ENCODE results near the gene HGS. TPM values are rescaled to one million over a fixed set of nuclear protein-coding genes. Genes with fewer than 3 reads are reported as not detected.

Gene HGS
- total RNA-seq, 1 experiment from 2014 or later: 240 TPM

- ChIA-PET CTCF (no interaction called here), POLR2A (interaction anchor here (0.6 kb wide), 2 partner anchors 16 to 178 kb away, joined by 3 read pairs; no protein-coding TSS in a partner anchor)
- DNase-seq (ENCODE audit: low read depth, low spot score) (no peak), ATAC-seq (0 out of 2 replicates have a peak, but pooled peaks have one; percentile 3)
- in situ Hi-C loops (cut with HindIII; ENCODE audit: low pct_unique_long_range_greater_than_20kb, low sequenced_read_pairs) (no loop called here), intact Hi-C loops (cut with micrococcal nuclease; ENCODE audit: unreplicated experiment) (no loop called here)
- Histone ChIP-seq H3K36me3 (ENCODE audit: control insufficient read depth, insufficient read depth, low read length) (peaks cover 18% of the 10 kb centered on the region), H3K9me3 (ENCODE audit: control insufficient read depth, insufficient read depth, low read depth, low read length) (no peaks in the 10 kb centered on the region), H3K4me3 (ENCODE audit: low read depth in 2 of 2, low read length in 2 of 2) (no peak overlapping the region), H3K27ac (ENCODE audit: low read length) (no peak overlapping the region), H3K4me1 (ENCODE audit: control insufficient read depth, insufficient read depth, low read length) (peaks cover 2% of the 10 kb centered on the region), H3K27me3 (ENCODE audit: control insufficient read depth, insufficient read depth, low read length) (no peaks in the 10 kb centered on the region)
- BruUV-seq (replicated peaks): no TSS peak
- TF ChIP-seq POLR2AphosphoS5 (IDR thresholded peaks at IDR 0.05; ENCODE audit: low read depth, low read length) (no peak), SIN3A (IDR thresholded peaks at IDR 0.05; ENCODE audit: borderline replicate concordance, insufficient read depth, low read depth, low read length) (no peak), REST (IDR thresholded peaks at IDR 0.05; ENCODE audit: insufficient read depth in 1 of 2, low read depth in 2 of 2, low read length in 1 of 2) (no peak), TCF7L2 (IDR thresholded peaks at IDR 0.05; ENCODE audit: low read depth, low read length) (no peak), CTCF (IDR thresholded peaks at IDR 0.05) (no peak)
Observed at GRCh38 chr17:81690549-81690948, 6.7 kb downstream of the HGS start.

GRCh38 chr17:81691196-81691595 lies 7.4 kb downstream of the HGS start:
- DNase-seq (ENCODE audit: low read depth, low spot score) (no peak), ATAC-seq (no peak)
- no peak for TF ChIP-seq CTCF (IDR thresholded peaks at IDR 0.05)
- no peak for TF ChIP-seq REST (IDR thresholded peaks at IDR 0.05; ENCODE audit: insufficient read depth in 1 of 2, low read depth in 2 of 2, low read length in 1 of 2)
- no peak for TF ChIP-seq SIN3A (IDR thresholded peaks at IDR 0.05; ENCODE audit: borderline replicate concordance, insufficient read depth, low read depth, low read length)
- Histone ChIP-seq H3K4me3 (ENCODE audit: low read depth in 2 of 2, low read length in 2 of 2) (no peak overlapping the region), H3K4me1 (ENCODE audit: control insufficient read depth, insufficient read depth, low read length) (no peaks in the 10 kb centered on the region), H3K36me3 (ENCODE audit: control insufficient read depth, insufficient read depth, low read length) (peaks cover 19% of the 10 kb centered on the region), H3K27me3 (ENCODE audit: control insufficient read depth, insufficient read depth, low read length) (no peaks in the 10 kb centered on the region), H3K9me3 (ENCODE audit: control insufficient read depth, insufficient read depth, low read depth, low read length) (no peaks in the 10 kb centered on the region), H3K27ac (ENCODE audit: low read length) (no peak overlapping the region)
- no TSS peak for BruUV-seq (replicated peaks)
- in situ Hi-C loops (cut with HindIII; ENCODE audit: low pct_unique_long_range_greater_than_20kb, low sequenced_read_pairs): no loop called here
- CTCF ChIA-PET: no interaction called here
- intact Hi-C loops (cut with micrococcal nuclease; ENCODE audit: unreplicated experiment): no loop called here
- POLR2A ChIA-PET: interaction anchor here (0.6 kb wide), 2 partner anchors 16 to 179 kb away, joined by 3 read pairs; no protein-coding TSS in a partner anchor

Data from Panc1 (cell line).